ENCODE data around the gene TTC7B. TPM values are rescaled to one million over a fixed set of nuclear protein-coding genes. Genes with fewer than 3 reads are reported as not detected.

The TTC7B gene
- total RNA-seq, 1 experiment from 2014 or later, result 9.6 TPM

- no TSS peak for BruUV-seq (replicated peaks)
- CTCF ChIA-PET, result no interaction called here
- Mint-ChIP-seq H3K9me3 (ENCODE audit: low read depth, unreplicated experiment) (no peaks in the 10 kb centered on the region), H3K4me1 (ENCODE audit: low read depth, unreplicated experiment) (peaks cover 16% of the 10 kb centered on the region), H3K36me3 (ENCODE audit: insufficient read depth, unreplicated experiment) (no peaks in the 10 kb centered on the region), H3K4me3 (ENCODE audit: low read depth, unreplicated experiment) (no peak overlapping the region), H3K27ac (ENCODE audit: unreplicated experiment) (no peak overlapping the region), H3K27me3 (ENCODE audit: unreplicated experiment) (no peaks in the 10 kb centered on the region)
- DNase-seq, result no peak
- intact Hi-C loops (cut with micrococcal nuclease; ENCODE audit: unreplicated experiment), result no loop called here
- TF ChIP-seq, protein P1, sequence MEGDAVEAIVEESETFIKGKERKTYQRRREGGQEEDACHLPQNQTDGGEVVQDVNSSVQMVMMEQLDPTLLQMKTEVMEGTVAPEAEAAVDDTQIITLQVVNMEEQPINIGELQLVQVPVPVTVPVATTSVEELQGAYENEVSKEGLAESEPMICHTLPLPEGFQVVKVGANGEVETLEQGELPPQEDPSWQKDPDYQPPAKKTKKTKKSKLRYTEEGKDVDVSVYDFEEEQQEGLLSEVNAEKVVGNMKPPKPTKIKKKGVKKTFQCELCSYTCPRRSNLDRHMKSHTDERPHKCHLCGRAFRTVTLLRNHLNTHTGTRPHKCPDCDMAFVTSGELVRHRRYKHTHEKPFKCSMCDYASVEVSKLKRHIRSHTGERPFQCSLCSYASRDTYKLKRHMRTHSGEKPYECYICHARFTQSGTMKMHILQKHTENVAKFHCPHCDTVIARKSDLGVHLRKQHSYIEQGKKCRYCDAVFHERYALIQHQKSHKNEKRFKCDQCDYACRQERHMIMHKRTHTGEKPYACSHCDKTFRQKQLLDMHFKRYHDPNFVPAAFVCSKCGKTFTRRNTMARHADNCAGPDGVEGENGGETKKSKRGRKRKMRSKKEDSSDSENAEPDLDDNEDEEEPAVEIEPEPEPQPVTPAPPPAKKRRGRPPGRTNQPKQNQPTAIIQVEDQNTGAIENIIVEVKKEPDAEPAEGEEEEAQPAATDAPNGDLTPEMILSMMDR (IDR thresholded peaks at IDR 0.05; ENCODE audit: unreplicated experiment), result no peak
These were observed 11.2 kb downstream of the TTC7B start for GRCh38 chr14:90805084-90805391.

DNA sequence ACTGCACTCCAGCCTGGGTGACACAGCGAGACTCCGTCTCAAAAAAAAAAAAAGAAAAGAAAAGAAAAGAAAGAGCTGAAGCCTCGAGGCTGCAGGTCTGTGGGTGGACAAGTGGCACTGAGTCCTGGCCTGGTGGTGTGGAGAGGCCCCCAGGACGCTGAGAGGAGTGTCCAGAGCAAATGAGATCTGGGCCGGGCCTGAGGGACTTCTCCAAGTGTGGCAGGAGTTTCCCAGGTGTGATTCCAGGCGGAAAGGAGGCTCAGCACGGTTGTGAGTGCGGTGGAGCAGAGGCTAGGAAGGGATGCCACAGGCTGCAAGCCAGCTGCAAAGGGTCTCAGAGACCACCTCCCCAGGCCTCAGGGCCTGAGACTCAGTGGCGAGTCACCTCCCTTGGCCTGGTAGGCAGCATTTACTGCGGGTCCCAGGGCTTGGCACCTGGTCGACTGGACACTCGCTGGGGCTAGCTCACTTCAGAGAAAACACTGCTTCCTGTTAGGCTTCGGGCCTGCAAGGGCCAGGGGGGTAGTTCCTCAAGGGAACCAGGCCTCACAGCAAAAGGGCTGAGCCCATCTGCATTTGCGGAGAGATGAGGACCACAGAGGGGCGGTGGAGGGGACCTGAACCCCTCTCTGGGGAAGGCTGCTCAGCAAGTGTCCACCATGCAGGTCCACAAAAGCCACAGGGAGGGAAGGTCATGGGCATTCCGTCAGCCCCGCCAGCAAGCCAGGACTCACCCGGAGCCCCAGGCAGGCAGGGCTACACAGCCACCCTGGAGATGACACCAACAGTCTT, 11.7 kb downstream of the TTC7B start:
- BruUV-seq (replicated peaks), result no TSS peak
- H3K4me3 Mint-ChIP-seq (ENCODE audit: low read depth, unreplicated experiment), result no peak overlapping the region
- TF ChIP-seq, protein P1 (IDR thresholded peaks at IDR 0.05; ENCODE audit: unreplicated experiment), result no peak
- H3K27me3 Mint-ChIP-seq (ENCODE audit: unreplicated experiment), result no peaks in the 10 kb centered on the region
- H3K4me1 Mint-ChIP-seq (ENCODE audit: low read depth, unreplicated experiment), result peaks cover 16% of the 10 kb centered on the region
- intact Hi-C loops (cut with micrococcal nuclease; ENCODE audit: unreplicated experiment), result no loop called here
- H3K36me3 Mint-ChIP-seq (ENCODE audit: insufficient read depth, unreplicated experiment), result no peaks in the 10 kb centered on the region
- CTCF ChIA-PET, result no interaction called here
- H3K27ac Mint-ChIP-seq (ENCODE audit: unreplicated experiment), result no peak overlapping the region
- no peak for DNase-seq
- H3K9me3 Mint-ChIP-seq (ENCODE audit: low read depth, unreplicated experiment), result no peaks in the 10 kb centered on the region

GRCh38 chr14:90803249-90803648, 13.0 kb downstream of the TTC7B start:
- H3K27me3 Mint-ChIP-seq (ENCODE audit: unreplicated experiment), result no peaks in the 10 kb centered on the region
- H3K27ac Mint-ChIP-seq (ENCODE audit: unreplicated experiment), result no peak overlapping the region
- no TSS peak for BruUV-seq (replicated peaks)
- no peaks in the 10 kb centered on the region for H3K9me3 Mint-ChIP-seq (ENCODE audit: low read depth, unreplicated experiment)
- TF ChIP-seq, protein P1 (IDR thresholded peaks at IDR 0.05; ENCODE audit: unreplicated experiment), result no peak
- H3K4me3 Mint-ChIP-seq (ENCODE audit: low read depth, unreplicated experiment), result no peak overlapping the region
- CTCF ChIA-PET, result no interaction called here
- DNase-seq, result no peak
- intact Hi-C loops (cut with micrococcal nuclease; ENCODE audit: unreplicated experiment), result no loop called here
- peaks cover 14% of the 10 kb centered on the region for H3K4me1 Mint-ChIP-seq (ENCODE audit: low read depth, unreplicated experiment)
- H3K36me3 Mint-ChIP-seq (ENCODE audit: insufficient read depth, unreplicated experiment), result no peaks in the 10 kb centered on the region

- Mint-ChIP-seq H3K4me1 (ENCODE audit: low read depth, unreplicated experiment) (no peaks in the 10 kb centered on the region), H3K36me3 (ENCODE audit: insufficient read depth, unreplicated experiment) (no peaks in the 10 kb centered on the region), H3K27ac (ENCODE audit: unreplicated experiment) (no peak overlapping the region), H3K27me3 (ENCODE audit: unreplicated experiment) (no peaks in the 10 kb centered on the region), H3K9me3 (ENCODE audit: low read depth, unreplicated experiment) (no peaks in the 10 kb centered on the region), H3K4me3 (ENCODE audit: low read depth, unreplicated experiment) (no peak overlapping the region)
- CTCF ChIA-PET, result no interaction called here
- BruUV-seq (replicated peaks), result no TSS peak
- no peak for DNase-seq
- intact Hi-C loops (cut with micrococcal nuclease; ENCODE audit: unreplicated experiment), result no loop called here
- TF ChIP-seq, protein P1 (IDR thresholded peaks at IDR 0.05; ENCODE audit: unreplicated experiment), result no peak
These were observed 16.8 kb downstream of the TTC7B start for GRCh38 chr14:90799420-90799819.

All from Calu3 (cell line).